ENCODE data around the gene ADGRG6.

ADGRG6 gene

GRCh38 chr6:142350309-142350708 lies 48.5 kb downstream of the ADGRG6 start:
- no peak for DNase-seq

- DNase-seq: no peak
Observed at GRCh38 chr6:142353690-142354089, 51.9 kb downstream of the ADGRG6 start.

GRCh38 chr6:142354650-142355049 lies 52.8 kb downstream of the ADGRG6 start:
- no peak for DNase-seq

GRCh38 chr6:142355520-142356174 lies 53.8 kb downstream of the ADGRG6 start:
- DNase-seq: no peak

GRCh38 chr6:142356201-142356883 lies 54.5 kb downstream of the ADGRG6 start:
- DNase-seq: no peak

GRCh38 chr6:142356884-142357225 lies 55.0 kb downstream of the ADGRG6 start:
- DNase-seq: no peak

- no peak for DNase-seq
Observed at GRCh38 chr6:142357879-142358278, 56.1 kb downstream of the ADGRG6 start.

- peak; percentile 26 for DNase-seq
Observed at GRCh38 chr6:142359271-142359960, 57.6 kb downstream of the ADGRG6 start.

GRCh38 chr6:142361345-142361744 lies 59.5 kb downstream of the ADGRG6 start:
- DNase-seq: no peak

GRCh38 chr6:142361779-142362750 lies 60.3 kb downstream of the ADGRG6 start:
- no peak for DNase-seq

- no peak for DNase-seq
Observed at GRCh38 chr6:142367061-142367460, 65.3 kb downstream of the ADGRG6 start.

- DNase-seq: no peak
Observed at GRCh38 chr6:142367501-142368018, 65.8 kb downstream of the ADGRG6 start.

GRCh38 chr6:142369266-142369665 lies 67.5 kb downstream of the ADGRG6 start:
- DNase-seq: no peak

- no peak for DNase-seq
Observed at GRCh38 chr6:142372348-142372747, 70.5 kb downstream of the ADGRG6 start.

- DNase-seq: no peak
Observed at GRCh38 chr6:142373268-142374090, 71.7 kb downstream of the ADGRG6 start.

GRCh38 chr6:142374091-142374770 lies 72.4 kb downstream of the ADGRG6 start:
- no peak for DNase-seq

- no peak for DNase-seq
Observed at GRCh38 chr6:142374965-142375733, 73.3 kb downstream of the ADGRG6 start.

- DNase-seq: no peak
Observed at GRCh38 chr6:142376115-142376514, 74.3 kb downstream of the ADGRG6 start.

- DNase-seq: no peak
Observed at GRCh38 chr6:142376800-142377496, 75.1 kb downstream of the ADGRG6 start.

GRCh38 chr6:142377497-142377848 lies 75.7 kb downstream of the ADGRG6 start:
- DNase-seq: no peak

All from hematopoietic multipotent progenitor cell treated with erythropoietin and hydrocortisone succinate and interleukin-3 and kit ligand, for 4 days (in vitro differentiated cells).